Activated naive CD4-positive, alpha-beta T cell treated with anti-CD3 and anti-CD28 coated beads, Interleukin-2, amount 10 ng/mL, durations not matched to agents 7 days and 5 days (primary cell): ENCODE results near the gene CRIP3.

ENCODE experiments used
- CTCF ChIA-PET: fragments of 350-600 bp; sonication (Branson Sonifier 250); formaldehyde crosslinking; loops from one replicate; lab custom pipeline; 2021; ENCODE audit warnings: antibody characterized with exemption; lab: Charles Lee
- DNase-seq: peaks from one replicate; pipeline ENCODE4 v3.0.0-alpha.2; 2020
- H3K27ac Mint-ChIP-seq: one replicate; pipeline ENCODE4 v1.8.0; 2021; ENCODE audit warnings: mild to moderate bottlenecking, moderate library complexity, mixed read lengths
- H3K27me3 Mint-ChIP-seq: one replicate; pipeline ENCODE4 v1.8.0; 2021; ENCODE audit warnings: mild to moderate bottlenecking, mixed read lengths
- H3K36me3 Mint-ChIP-seq: one replicate; pipeline ENCODE4 v1.8.0; 2021; ENCODE audit warnings: mixed read lengths
- H3K4me1 Mint-ChIP-seq: one replicate; pipeline ENCODE4 v1.8.0; 2021; ENCODE audit warnings: mixed read lengths
- H3K4me3 Mint-ChIP-seq: one replicate; pipeline ENCODE4 v1.8.0; 2021; ENCODE audit warnings: mild to moderate bottlenecking, moderate library complexity, mixed read lengths
- H3K9me3 Mint-ChIP-seq: one replicate; pipeline ENCODE4 v1.8.0; 2021; ENCODE audit warnings: mixed read lengths

Gene CRIP3

GRCh38 chr6:43256670-43257366 is 51.8 kb downstream of the CRIP3 start:
- H3K4me3 Mint-ChIP-seq: no peak overlapping the region
- H3K4me1 Mint-ChIP-seq: peaks cover 2% of the 10 kb centered on the region
- no peak for DNase-seq
- H3K27ac Mint-ChIP-seq: peak overlapping the region; percentile 55
- no peaks in the 10 kb centered on the region for H3K36me3 Mint-ChIP-seq
- H3K27me3 Mint-ChIP-seq: peaks cover 60% of the 10 kb centered on the region
- no peaks in the 10 kb centered on the region for H3K9me3 Mint-ChIP-seq
- CTCF ChIA-PET: interaction anchor here (1.2 kb wide), 1 partner anchor 141 kb away, joined by 3 read pairs; no protein-coding TSS in a partner anchor
